ENCODE data around the gene RD3L.

RD3L gene

DNA sequence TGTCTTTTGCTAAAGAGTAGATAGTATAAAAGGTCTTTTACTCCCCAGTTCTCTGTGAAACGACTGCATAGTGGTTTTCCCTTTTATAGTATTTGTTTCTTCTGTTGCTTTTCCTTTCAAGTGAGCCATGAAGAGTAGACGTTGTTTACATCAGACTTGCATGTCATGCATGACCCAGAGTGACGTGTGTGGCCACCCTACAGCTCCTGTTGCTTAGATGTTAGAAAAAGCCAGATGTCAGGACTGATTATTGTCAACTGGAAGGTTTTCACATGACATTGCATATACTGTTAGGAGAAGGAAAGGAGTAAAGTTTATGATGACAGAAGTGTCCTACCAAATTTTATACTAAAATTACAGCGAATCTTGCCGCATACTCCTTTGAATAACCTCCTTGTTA, 1.3 kb upstream of the RD3L start:
- no peak for DNase-seq (ENCODE audit: low read depth)
- TF ChIP-seq, protein P1, sequence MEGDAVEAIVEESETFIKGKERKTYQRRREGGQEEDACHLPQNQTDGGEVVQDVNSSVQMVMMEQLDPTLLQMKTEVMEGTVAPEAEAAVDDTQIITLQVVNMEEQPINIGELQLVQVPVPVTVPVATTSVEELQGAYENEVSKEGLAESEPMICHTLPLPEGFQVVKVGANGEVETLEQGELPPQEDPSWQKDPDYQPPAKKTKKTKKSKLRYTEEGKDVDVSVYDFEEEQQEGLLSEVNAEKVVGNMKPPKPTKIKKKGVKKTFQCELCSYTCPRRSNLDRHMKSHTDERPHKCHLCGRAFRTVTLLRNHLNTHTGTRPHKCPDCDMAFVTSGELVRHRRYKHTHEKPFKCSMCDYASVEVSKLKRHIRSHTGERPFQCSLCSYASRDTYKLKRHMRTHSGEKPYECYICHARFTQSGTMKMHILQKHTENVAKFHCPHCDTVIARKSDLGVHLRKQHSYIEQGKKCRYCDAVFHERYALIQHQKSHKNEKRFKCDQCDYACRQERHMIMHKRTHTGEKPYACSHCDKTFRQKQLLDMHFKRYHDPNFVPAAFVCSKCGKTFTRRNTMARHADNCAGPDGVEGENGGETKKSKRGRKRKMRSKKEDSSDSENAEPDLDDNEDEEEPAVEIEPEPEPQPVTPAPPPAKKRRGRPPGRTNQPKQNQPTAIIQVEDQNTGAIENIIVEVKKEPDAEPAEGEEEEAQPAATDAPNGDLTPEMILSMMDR (conservative IDR thresholded peaks at IDR 0.05; ENCODE audit: low read length): no peak
- no peak overlapping the region for H3K4me3 ChIP-seq (ENCODE audit: low read length)

DNA sequence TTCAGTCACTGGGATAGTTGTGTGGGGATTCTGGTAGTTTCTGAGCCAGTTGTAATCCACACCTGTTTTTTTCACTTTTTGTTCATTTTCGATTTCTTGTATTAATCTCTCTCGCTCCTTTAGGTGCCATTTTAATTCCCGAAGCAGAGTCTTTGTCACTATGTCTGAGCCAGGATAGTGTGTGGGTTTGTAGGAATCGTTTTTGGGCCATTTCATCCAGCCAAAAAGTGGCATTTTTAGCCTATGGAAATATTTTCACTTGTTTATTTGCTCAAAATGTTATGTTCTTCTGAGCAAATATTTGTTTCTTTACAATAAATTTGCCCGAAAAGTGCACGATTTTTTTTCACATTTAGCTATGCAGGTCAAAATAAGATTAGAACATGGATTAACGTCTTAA, 867 bp downstream of the RD3L start:
- TF ChIP-seq, protein P1 (conservative IDR thresholded peaks at IDR 0.05; ENCODE audit: low read length): no peak
- DNase-seq (ENCODE audit: low read depth): no peak
- H3K4me3 ChIP-seq (ENCODE audit: low read length): no peak overlapping the region

DNA sequence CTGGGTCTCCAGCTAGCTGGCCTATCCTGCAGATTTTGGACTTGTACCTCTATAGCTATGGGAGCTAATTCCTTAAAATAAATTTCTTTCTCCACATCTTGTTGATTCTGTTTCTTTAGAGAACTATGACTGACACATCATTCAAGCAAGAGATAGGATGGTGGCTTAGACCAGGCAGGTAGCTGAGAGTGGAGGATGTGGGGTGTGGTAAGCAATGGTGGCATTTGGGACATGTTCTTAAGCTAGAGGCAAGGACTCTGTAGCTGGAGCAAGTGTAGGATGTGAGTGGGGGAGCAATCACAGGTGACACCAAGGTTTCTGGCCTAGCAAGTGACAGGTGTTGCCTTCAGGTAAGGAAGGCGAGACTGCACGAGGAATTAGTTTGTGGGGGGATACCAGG, 7.2 kb downstream of the RD3L start:
- TF ChIP-seq, protein P1 (conservative IDR thresholded peaks at IDR 0.05; ENCODE audit: low read length): no peak
- no peak for DNase-seq (ENCODE audit: low read depth)
- no peak overlapping the region for H3K4me3 ChIP-seq (ENCODE audit: low read length)

DNA sequence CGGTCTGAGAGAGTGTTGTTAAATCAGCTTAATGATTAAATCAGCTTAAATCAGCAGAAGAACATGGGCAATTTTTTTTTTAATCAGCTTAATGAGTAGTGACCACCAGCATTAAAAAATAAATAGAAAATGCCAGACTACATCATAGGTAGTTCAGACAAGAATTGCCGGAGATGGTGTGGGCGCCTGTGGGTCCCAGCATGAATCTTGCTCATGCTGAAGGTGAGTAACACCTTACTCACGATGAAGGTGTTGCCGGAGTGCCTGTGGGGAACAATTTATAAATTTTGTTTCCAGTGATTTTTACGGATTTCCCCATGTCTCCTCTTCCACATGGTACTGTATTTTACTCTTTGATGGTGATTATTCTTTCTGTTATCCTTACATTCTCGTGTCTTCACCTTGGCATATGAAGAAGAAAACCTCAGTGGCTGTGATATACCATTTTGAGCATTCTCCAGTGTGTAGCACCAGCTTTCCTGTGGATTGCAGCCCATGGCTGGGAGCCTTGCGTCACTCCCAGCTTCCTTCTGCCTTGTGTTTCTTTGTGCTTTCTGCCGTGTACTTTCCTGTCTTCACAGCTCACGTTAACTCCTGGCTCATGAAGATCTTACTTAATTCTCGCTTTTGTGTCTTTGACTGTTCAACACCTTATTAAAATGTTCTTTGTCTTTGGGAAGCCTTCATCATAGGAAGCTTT, 9.4 kb downstream of the RD3L start:
- TF ChIP-seq, protein P1 (conservative IDR thresholded peaks at IDR 0.05; ENCODE audit: low read length): no peak
- H3K4me3 ChIP-seq (ENCODE audit: low read length): no peak overlapping the region
- DNase-seq (ENCODE audit: low read depth): no peak

DNA sequence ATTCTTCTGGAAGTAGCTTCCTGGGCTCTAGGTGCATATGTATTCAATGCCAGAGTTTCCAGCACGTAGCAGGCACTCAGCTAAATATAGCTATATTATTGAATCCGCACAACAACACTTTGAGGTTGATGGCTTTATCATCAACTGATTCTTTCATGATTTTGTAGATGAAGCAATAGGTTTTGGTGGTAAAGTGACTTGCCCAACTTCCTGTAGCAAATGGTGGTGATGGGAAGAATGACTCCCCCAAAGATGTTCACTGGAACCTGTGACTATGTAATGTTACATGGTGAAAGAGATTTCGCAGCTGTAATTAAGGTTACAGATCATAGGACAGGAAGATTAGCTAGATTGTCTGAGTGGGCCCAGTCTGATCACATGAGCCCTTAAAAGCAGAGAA, 10.9 kb downstream of the RD3L start:
- no peak for DNase-seq (ENCODE audit: low read depth)
- H3K4me3 ChIP-seq (ENCODE audit: low read length): no peak overlapping the region
- TF ChIP-seq, protein P1 (conservative IDR thresholded peaks at IDR 0.05; ENCODE audit: low read length): no peak

DNA sequence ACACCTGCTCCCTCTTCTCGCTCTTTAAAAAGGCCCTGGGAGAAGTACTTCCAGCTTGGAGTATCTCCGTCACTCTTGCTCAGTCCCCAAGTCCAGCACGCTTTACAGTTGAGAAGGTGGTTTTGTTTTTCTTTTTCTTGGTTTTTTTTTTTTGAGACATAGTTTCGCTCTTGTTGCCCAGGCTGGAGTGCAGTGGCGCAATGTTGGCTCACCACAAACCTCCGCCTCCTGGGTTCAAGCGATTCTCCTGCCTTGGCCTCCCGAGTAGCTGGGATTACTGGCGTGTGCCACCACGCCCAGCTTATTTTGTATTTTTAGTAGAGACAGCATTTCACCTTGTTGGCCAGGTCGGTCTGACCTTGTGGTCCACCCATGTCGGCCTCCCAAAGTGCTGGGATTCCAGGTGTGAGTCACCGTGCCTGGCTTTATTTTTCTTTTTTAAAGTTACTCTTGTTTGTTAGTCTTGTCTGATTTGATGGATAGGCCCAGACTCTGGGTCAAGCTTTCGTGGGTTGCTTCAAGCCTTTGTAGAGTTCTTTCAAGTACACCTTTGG, 12.2 kb downstream of the RD3L start:
- TF ChIP-seq, protein P1 (conservative IDR thresholded peaks at IDR 0.05; ENCODE audit: low read length): no peak
- no peak overlapping the region for H3K4me3 ChIP-seq (ENCODE audit: low read length)
- no peak for DNase-seq (ENCODE audit: low read depth)

Data from AG10803 (cell line).